GM21367 (cell line): Measurements from ENCODE around the gene SCD.
A peak's percentile ranks its signal among the peaks of the same experiment; 100 is the strongest.
"Not testable (repeated sequence)": the region's sequence is repeated elsewhere in the genome, so short reads cannot be mapped to it uniquely, and the experiment has no call there.

ENCODE experiments used
- ATAC-seq: cut with Tn5 transposase; IDR thresholded peaks from one replicate; pipeline ENCODE4 v1.9.1; 2021; ENCODE audit not compliant: unreplicated experiment

The SCD gene

GRCh38 chr10:100362570-100363496 lies 15.8 kb downstream of the SCD start:
- no peak for ATAC-seq

- no peak for ATAC-seq
Measured at GRCh38 chr10:100364175-100364574, 17.1 kb downstream of the SCD start.

DNA sequence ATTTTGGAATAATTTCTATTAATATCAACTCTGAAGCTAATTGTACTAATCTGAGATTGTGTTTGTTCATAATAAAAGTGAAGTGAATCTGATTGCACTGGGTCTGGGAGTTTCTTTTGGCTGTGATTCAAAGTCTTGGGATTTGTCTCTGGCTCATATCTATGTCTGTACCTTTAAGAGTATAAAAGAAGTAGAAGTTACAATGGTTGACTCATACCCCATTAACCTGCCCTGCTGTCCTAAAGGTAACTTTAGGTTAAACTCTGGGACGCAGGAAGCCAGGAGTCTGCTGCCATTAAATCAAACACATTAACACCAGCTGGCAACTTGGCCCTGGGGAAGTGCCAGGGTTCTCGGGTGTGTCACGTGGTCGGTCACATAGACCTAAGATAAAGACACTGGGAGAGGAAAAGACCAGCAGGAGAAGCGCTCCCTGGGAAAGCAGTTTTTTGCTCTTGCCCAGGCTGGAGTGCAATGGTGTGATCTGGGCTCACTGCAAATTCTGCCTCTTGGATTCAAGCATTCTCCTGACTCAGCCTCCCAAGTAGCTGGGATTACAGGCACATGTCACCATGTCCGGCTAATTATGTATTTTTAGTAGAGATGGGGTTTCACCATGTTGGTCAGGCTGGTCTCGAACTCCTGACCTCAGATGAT lies 17.8 kb downstream of the SCD start:
- ATAC-seq, result no peak

DNA sequence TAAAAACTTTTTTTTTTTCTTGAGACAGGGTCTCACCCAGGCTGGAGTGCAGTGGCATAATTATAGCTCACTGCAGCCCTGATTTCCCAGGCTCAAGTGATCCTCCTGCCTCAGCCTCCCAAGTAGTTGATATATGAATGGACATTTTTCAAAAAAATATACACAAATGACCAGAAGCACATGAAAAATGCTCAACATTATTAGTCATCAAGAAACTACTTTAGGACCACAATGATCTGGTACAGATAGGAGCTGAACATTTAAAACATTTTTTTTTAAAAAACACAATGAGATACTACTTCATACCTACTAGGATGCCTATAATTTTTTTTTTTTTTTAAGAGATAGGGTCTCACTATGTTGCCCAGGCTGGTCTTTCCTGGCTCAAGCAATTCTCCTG lies 21.7 kb downstream of the SCD start:
- ATAC-seq, result no peak

DNA sequence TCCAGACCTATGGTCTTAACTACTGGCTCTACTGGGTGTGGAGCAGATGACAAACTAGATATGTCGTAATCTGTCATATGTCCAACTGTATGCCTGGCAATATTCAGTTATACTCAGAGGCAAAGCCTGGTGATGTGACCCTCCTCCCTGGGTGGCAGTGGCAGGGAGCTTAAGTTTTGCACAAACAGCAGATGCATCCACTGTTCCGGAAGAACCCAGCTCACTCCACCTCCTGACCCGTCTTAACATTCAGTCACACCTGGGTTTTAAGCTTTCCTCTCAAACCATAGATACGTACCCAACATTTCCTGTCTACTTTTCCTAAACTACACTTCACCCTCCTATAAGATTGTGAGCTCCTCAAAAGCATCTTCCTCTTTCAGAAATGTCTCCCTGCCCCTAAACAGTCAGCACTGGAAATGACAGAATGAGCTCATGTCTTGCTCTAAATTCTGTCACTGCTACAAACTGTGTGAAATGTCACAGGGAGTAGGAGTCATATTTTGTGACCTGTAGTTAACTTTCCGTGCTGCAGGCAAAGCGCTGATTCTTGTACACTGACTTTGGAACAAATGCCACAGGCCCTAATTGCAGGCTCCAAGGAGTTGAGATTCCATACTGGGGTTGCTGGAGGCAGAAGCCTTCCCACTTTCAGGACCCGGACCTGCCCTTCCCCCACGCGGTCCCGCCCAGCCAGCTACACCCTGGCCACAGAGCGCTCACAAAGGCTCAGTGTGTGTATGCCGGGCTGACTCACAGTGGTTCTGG lies 23.9 kb downstream of the SCD start:
- no peak for ATAC-seq

GRCh38 chr10:100371482-100372027 lies 24.5 kb downstream of the SCD start:
- no peak for ATAC-seq

- ATAC-seq, result peak; percentile 1
Measured at GRCh38 chr10:100372415-100373297, 25.6 kb downstream of the SCD start.

- peak; percentile 85 for ATAC-seq
Measured at GRCh38 chr10:100373298-100374199, 26.5 kb downstream of the SCD start.

GRCh38 chr10:100374200-100374655 lies 27.2 kb downstream of the SCD start:
- no peak for ATAC-seq

- ATAC-seq, result not testable (repeated sequence)
Measured at GRCh38 chr10:100374677-100375353, 27.8 kb downstream of the SCD start.

GRCh38 chr10:100376656-100377055 lies 29.6 kb downstream of the SCD start:
- ATAC-seq, result not testable (repeated sequence)

GRCh38 chr10:100377830-100378229 lies 30.8 kb downstream of the SCD start:
- no peak for ATAC-seq

DNA sequence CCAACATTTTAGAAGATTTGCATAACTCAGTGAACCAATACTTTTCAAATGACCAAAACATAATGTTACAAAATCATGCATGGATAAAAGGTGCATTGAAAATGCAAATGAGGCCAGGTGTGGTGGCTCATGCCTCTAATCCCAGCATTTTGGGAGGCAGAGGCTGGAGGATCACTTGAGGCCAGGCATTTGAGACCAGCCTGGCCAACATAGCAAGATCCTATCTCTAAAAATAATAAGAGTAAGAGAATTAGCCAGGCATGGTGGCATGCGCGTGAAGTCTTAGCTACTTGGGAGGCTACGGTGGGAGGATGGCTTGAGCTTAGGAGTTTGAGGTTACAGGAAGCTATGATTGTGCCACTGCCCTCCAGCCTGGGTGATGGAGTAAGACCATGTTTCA lies 33.4 kb downstream of the SCD start:
- no peak for ATAC-seq

- no peak for ATAC-seq
Measured at GRCh38 chr10:100382553-100382952, 35.5 kb downstream of the SCD start.

GRCh38 chr10:100383251-100383650 lies 36.2 kb downstream of the SCD start:
- no peak for ATAC-seq

- no peak for ATAC-seq
Measured at GRCh38 chr10:100391163-100392002, 44.4 kb downstream of the SCD start.

GRCh38 chr10:100392686-100393003 lies 45.6 kb downstream of the SCD start:
- ATAC-seq, result no peak

DNA sequence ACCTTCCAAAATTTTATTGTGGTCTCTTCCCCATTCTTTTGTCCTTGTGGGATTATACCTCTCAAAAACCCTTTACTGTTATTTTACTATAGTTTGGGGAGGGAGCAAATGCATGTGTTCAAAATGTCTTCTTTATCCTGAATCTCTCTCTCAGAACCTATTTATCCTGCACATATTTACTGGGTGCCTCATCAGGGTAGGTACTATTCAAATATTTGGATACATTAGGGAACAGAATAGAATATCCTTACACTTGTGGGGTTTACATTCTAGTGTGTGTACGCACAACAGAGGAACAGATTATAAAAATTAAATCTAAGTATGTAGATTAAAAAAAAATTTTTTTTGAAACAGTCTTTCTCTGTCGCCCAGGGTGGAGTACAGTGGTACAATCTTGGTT lies 48.6 kb downstream of the SCD start:
- ATAC-seq, result no peak
